Esophagus squamous epithelium (tissue), 5 donors: ENCODE data around the gene SCGB3A2. TPM values are rescaled to one million over a fixed set of nuclear protein-coding genes. Genes with fewer than 3 reads are reported as not detected.

Experiments
- DNase-seq: peaks from one replicate; lab custom pipeline; 2025; lab: John Stamatoyannopoulos, UW
- H3K27ac ChIP-seq, 4 donors: fragments of 200-600 bp; sonication (generic); one replicate each; pipeline ENCODE4 v1.5.1; 2016 to 2019; ENCODE audit warnings: mild to moderate bottlenecking in 1 of 4
- H3K27me3 ChIP-seq, 4 donors: fragments of 200-600 bp; sonication (generic); 1 replicate in 3 of 4; 2 replicates in 1 of 4; pipeline versions ENCODE4 v1.5.1 to v1.6.0; 2017 to 2021; ENCODE audit warnings: antibody characterized with exemption in 1 of 4
- H3K36me3 ChIP-seq, 3 donors: fragments of 200-600 bp; sonication (generic); one replicate each; pipeline ENCODE4 v1.5.1; 2016 to 2019
- H3K4me1 ChIP-seq, 3 donors: fragments of 200-600 bp; sonication (generic); one replicate each; pipeline ENCODE4 v1.5.1; 2017 to 2019
- H3K4me3 ChIP-seq, 4 donors: fragments of 200-600 bp; sonication (generic); 1 replicate in 3 of 4; 2 replicates in 1 of 4; pipeline ENCODE4 v1.5.1; 2016 to 2019; ENCODE audit warnings: mild to moderate bottlenecking in 2 of 4, moderate library complexity in 1 of 4
- H3K9me3 ChIP-seq, 3 donors: fragments of 200-600 bp; sonication (generic); one replicate each; pipeline ENCODE4 v1.5.1; 2016 to 2019
- POLR2A ChIP-seq, 4 donors: fragments of 450-650 bp; IDR thresholded peaks; one replicate each; pipeline ENCODE4 v1.6.1; 2017; ENCODE audit warnings: antibody characterized with exemption in 4 of 4, mild to moderate bottlenecking in 4 of 4, moderate library complexity in 3 of 4
- WGBS, 2 donors: methylation state at CpG; one replicate each; pipeline ENCODE4 v1.1.5; 2018; 5-methylcytosine and 5-hydroxymethylcytosine counted together
- intact Hi-C: fragments of 100-400 bp; cut with DNase I; formaldehyde crosslinking; loops from one replicate; pipeline ENCODE4 v1.15.0; 2022
- total RNA-seq, 4 donors: library from RNA; depleted of rRNA; stranded (reverse); fragments of >200 nt; gene quantifications; one replicate each; pipeline ENCODE4 v1.1.0, GENCODE V29; 2016
- TF ChIP-seq, protein P1 (sequence below), 6 experiments: fragments of 450-650 bp in 4 of 6; fragments of 200-600 bp in 2 of 6; sonication (generic) in 2 of 6; IDR thresholded peaks; one replicate each; pipeline ENCODE4 v1.5.1; 2016 to 2019; ENCODE audit warnings: antibody characterized with exemption in 6 of 6, mild to moderate bottlenecking in 4 of 6, moderate library complexity in 4 of 6
- donor health status: DM: yes; HTN: yes; CAD: no.

The SCGB3A2 gene
- total RNA-seq, 4 donors from 2014 or later = not detected

DNA sequence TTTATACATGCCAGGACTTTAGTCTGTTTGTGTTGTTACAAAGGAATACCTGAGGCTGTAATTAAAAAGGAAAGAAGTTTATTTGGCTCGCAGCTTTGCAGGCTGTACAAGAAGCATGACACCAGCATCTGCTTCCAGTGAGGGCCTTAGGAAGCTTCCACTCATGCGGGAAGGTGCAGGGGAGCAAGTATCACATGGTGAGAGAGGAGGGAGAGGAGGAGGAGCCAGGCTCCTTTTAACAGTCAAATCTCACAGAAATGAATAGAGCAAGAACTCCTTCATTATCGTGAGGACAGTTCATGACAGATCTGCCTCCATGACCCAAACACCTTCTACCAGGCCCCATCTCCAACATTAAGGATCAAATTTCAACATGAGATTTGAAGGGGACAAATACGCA is 46.5 kb downstream of the SCGB3A2 start:
- intact Hi-C loops = no loop called here
- WGBS, 2 donors = 55 to 85% methylated on average over 4 of the region's 4 CpGs
- DNase-seq = no peak
- Histone ChIP-seq H3K36me3 (no peaks in the 10 kb centered on the region), H3K27ac (no peak overlapping the region), H3K4me3 (no peak overlapping the region), H3K9me3 (no peaks in the 10 kb centered on the region), H3K27me3 (no peaks in the 10 kb centered on the region), H3K4me1 (no peaks in the 10 kb centered on the region)
- TF ChIP-seq, protein P1, sequence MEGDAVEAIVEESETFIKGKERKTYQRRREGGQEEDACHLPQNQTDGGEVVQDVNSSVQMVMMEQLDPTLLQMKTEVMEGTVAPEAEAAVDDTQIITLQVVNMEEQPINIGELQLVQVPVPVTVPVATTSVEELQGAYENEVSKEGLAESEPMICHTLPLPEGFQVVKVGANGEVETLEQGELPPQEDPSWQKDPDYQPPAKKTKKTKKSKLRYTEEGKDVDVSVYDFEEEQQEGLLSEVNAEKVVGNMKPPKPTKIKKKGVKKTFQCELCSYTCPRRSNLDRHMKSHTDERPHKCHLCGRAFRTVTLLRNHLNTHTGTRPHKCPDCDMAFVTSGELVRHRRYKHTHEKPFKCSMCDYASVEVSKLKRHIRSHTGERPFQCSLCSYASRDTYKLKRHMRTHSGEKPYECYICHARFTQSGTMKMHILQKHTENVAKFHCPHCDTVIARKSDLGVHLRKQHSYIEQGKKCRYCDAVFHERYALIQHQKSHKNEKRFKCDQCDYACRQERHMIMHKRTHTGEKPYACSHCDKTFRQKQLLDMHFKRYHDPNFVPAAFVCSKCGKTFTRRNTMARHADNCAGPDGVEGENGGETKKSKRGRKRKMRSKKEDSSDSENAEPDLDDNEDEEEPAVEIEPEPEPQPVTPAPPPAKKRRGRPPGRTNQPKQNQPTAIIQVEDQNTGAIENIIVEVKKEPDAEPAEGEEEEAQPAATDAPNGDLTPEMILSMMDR (IDR thresholded peaks at IDR 0.05) = no peak
- TF ChIP-seq POLR2A (IDR thresholded peaks at IDR 0.05) = no peak

DNA sequence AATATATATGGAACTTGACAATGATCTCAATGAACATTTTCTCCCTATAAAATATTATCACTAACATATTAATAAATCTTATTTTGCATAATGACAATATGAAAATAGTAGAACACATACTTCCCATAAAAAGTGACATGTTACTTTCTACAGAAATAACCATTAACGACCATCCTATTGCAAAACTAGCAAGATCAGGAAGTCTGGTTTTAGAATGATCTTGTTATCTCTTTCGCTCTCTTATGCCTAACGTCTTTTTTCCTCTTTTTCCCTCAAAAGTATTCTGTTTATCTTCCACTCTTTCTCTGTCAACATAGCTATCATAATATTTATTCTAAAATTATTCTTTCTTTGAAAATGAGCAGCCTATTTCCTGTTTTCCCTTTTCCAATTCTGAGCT is 49.4 kb downstream of the SCGB3A2 start:
- DNase-seq = no peak
- peaks cover 0 to 16% (median 0%) of the 10 kb centered on the region in 3 donors for H3K4me1 ChIP-seq
- intact Hi-C loops = no loop called here
- no peak for TF ChIP-seq POLR2A (IDR thresholded peaks at IDR 0.05)
- TF ChIP-seq, protein P1 (IDR thresholded peaks at IDR 0.05) = no peak
- no peak overlapping the region for H3K27ac ChIP-seq
- WGBS, 2 donors = 32 to 49% methylated on average over 3 of the region's 3 CpGs
- H3K9me3 ChIP-seq = no peaks in the 10 kb centered on the region
- H3K27me3 ChIP-seq = no peaks in the 10 kb centered on the region
- H3K36me3 ChIP-seq = no peaks in the 10 kb centered on the region
- H3K4me3 ChIP-seq = no peak overlapping the region

DNA sequence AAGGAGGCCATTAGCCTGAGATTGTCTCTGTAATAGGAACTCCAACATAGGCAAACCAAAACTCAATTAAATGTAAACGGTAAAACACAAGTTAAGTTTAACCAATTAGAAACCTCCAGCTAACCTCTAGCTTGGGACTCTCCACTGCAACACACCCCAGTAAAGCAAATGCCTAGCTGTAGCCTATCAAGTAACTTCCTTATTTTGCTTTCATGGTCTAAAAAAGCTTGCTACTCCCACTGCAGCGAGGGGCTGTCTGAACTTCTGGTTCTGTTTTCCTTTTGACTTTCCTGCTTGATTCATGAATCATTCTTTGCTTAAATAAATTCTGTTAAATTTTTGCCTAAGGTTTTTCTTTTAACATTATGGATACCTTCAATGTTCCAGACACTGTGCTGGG is 52.3 kb downstream of the SCGB3A2 start:
- no peak for TF ChIP-seq POLR2A (IDR thresholded peaks at IDR 0.05)
- TF ChIP-seq, protein P1 (IDR thresholded peaks at IDR 0.05) = no peak
- H3K4me3 ChIP-seq = no peak overlapping the region
- no peak overlapping the region for H3K27ac ChIP-seq
- WGBS, 2 donors = 47 to 75% methylated on average over 2 of the region's 2 CpGs
- intact Hi-C loops = loop anchor here (10.0 kb wide), 2 partner anchors 46 to 76 kb away; no protein-coding TSS in a partner anchor
- H3K9me3 ChIP-seq = no peaks in the 10 kb centered on the region
- H3K36me3 ChIP-seq = no peaks in the 10 kb centered on the region
- no peak for DNase-seq
- H3K27me3 ChIP-seq = no peaks in the 10 kb centered on the region
- H3K4me1 ChIP-seq = peaks cover 0 to 23% (median 0%) of the 10 kb centered on the region in 3 donors

Other genes starting within 250 kb of the SCGB3A2 start
- gene JAKMIP2, start 96.0 kb upstream of the SCGB3A2 start, total RNA-seq = 1 to 10 TPM in 1 of 4 donors, under 1 TPM in 2, not detected in 1; 0.09 to 2.9 (median 0.18) TPM
- gene SPINK1, start 47.0 kb upstream of the SCGB3A2 start, total RNA-seq = not detected
- gene C5orf46, start 27.8 kb downstream of the SCGB3A2 start, total RNA-seq = not detected
- 100 to 1,000 TPM; 550 to 961 (median 863) TPM for gene SPINK5, start 185.3 kb downstream of the SCGB3A2 start, total RNA-seq